Measurements from ENCODE around the gene ZMAT2.
"Not testable (repeated sequence)": the region's sequence is repeated elsewhere in the genome, so short reads cannot be mapped to it uniquely, and the experiment has no call there.

The ZMAT2 gene

GRCh38 chr5:140700177-140701144 is at the start of gene ZMAT2:
Gene ZMAT2, plus strand, starts transcription at chr5:140700447. Its CDS starts 14 bp downstream, at chr5:140700461.
- DNase-seq, result peak; percentile 94 to 96

- DNase-seq, result no peak
Measured at GRCh38 chr5:140658870-140659269, 41.4 kb upstream of the ZMAT2 start.

- not testable (repeated sequence) for DNase-seq
Measured at GRCh38 chr5:140660371-140660770, 39.9 kb upstream of the ZMAT2 start.

GRCh38 chr5:140664030-140664358 is 36.3 kb upstream of the ZMAT2 start:
- no peak for DNase-seq

- peak; percentile 83 to 92 for DNase-seq
Measured at GRCh38 chr5:140664359-140665119, 35.7 kb upstream of the ZMAT2 start, which contains the start of gene WDR55. Gene WDR55, plus strand, starts transcription at chr5:140664904. Its CDS starts 9 bp downstream, at chr5:140664913.

GRCh38 chr5:140671035-140671434 is 29.2 kb upstream of the ZMAT2 start:
- not testable (repeated sequence) for DNase-seq

- DNase-seq, result no peak
Measured at GRCh38 chr5:140671472-140672125, 28.6 kb upstream of the ZMAT2 start.

GRCh38 chr5:140672455-140673186 is 27.6 kb upstream of the ZMAT2 start:
- peak; percentile 9 to 37 for DNase-seq

GRCh38 chr5:140673187-140673976 is 26.9 kb upstream of the ZMAT2 start, which contains the start of gene DND1:
Gene DND1, minus strand, starts transcription at chr5:140673576. Its CDS starts 34 bp downstream, at chr5:140673542.
- DNase-seq, result no peak

GRCh38 chr5:140674211-140674610 is 26.0 kb upstream of the ZMAT2 start:
- DNase-seq, result no peak

- no peak for DNase-seq
Measured at GRCh38 chr5:140674629-140675028, 25.6 kb upstream of the ZMAT2 start.

- no peak for DNase-seq
Measured at GRCh38 chr5:140677947-140678346, 22.3 kb upstream of the ZMAT2 start.

- no peak for DNase-seq
Measured at GRCh38 chr5:140678993-140679392, 21.3 kb upstream of the ZMAT2 start.

GRCh38 chr5:140690376-140690932 is 9.8 kb upstream of the ZMAT2 start:
- no peak for DNase-seq

- DNase-seq, result peak; percentile 85 to 92
Measured at GRCh38 chr5:140690941-140691924, 9.0 kb upstream of the ZMAT2 start, which contains the start of the genes HARS1 and HARS2. Gene HARS1, minus strand, starts transcription at chr5:140691370. Its CDS starts 66 bp downstream, at chr5:140691304. Gene HARS2, plus strand, starts transcription at chr5:140691455. Its CDS starts 194 bp downstream, at chr5:140691649.

GRCh38 chr5:140694276-140694675 is 6.0 kb upstream of the ZMAT2 start:
- DNase-seq, result no peak

- no peak for DNase-seq
Measured at GRCh38 chr5:140696891-140697492, 3.3 kb upstream of the ZMAT2 start.

GRCh38 chr5:140707812-140708211 is 7.6 kb downstream of the ZMAT2 start:
- no peak for DNase-seq

- not testable (repeated sequence) for DNase-seq
Measured at GRCh38 chr5:140708787-140709186, 8.5 kb downstream of the ZMAT2 start.
